Stomach (tissue), 4 donors: ENCODE data around the gene OBSCN.

Experiments used
- POLR2A ChIP-seq, 4 donors: fragments of 450-650 bp; IDR thresholded peaks; one replicate each; pipeline ENCODE4 v1.6.1; 2016; ENCODE audit warnings: antibody characterized with exemption in 4 of 4, control low read depth in 2 of 4, mild to moderate bottlenecking in 1 of 4, moderate library complexity in 1 of 4
- TF ChIP-seq, protein P1 (sequence below), 7 experiments: fragments of 450-650 bp in 4 of 7; fragments of 200-600 bp in 3 of 7; sonication (generic) in 3 of 7; IDR thresholded peaks; one replicate each; pipeline ENCODE4 v1.5.1; 2016 to 2019; ENCODE audit warnings: antibody characterized with exemption in 7 of 7, control low read depth in 2 of 7, mild to moderate bottlenecking in 1 of 7

DNA sequence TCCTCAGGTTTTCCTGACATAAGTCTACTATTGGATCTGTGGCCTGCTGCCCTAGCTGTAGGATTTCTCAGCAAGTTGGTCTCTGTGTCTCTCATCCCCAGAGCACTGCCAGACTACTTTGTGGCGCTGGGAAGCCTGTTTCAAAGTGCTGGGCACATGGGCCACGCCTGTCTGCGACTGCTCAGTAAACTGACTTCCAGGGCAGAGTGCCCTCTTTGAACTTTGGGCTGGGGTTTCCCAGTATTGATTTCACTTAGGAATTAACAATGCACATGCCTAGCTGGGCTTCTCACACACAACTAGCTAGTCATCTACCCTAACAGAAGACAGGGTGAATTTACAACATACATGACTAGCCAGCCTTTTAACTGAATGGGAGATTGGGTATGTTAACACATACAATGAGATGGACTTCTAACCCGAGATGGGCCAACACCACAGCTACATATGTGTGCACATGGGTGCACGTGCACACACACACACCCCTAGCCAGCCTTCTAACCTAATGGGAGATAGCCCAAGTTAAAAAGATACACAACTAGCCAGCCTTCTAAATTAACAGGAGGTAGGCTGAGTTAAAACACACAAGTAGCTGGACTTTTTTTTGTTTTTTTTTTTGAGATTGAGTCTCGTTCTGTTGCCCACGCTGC lies 215.7 kb downstream of the OBSCN start:
- TF ChIP-seq POLR2A (IDR thresholded peaks at IDR 0.05), result no peak
- TF ChIP-seq, protein P1, sequence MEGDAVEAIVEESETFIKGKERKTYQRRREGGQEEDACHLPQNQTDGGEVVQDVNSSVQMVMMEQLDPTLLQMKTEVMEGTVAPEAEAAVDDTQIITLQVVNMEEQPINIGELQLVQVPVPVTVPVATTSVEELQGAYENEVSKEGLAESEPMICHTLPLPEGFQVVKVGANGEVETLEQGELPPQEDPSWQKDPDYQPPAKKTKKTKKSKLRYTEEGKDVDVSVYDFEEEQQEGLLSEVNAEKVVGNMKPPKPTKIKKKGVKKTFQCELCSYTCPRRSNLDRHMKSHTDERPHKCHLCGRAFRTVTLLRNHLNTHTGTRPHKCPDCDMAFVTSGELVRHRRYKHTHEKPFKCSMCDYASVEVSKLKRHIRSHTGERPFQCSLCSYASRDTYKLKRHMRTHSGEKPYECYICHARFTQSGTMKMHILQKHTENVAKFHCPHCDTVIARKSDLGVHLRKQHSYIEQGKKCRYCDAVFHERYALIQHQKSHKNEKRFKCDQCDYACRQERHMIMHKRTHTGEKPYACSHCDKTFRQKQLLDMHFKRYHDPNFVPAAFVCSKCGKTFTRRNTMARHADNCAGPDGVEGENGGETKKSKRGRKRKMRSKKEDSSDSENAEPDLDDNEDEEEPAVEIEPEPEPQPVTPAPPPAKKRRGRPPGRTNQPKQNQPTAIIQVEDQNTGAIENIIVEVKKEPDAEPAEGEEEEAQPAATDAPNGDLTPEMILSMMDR (IDR thresholded peaks at IDR 0.05), result no peak
